ENCODE measurements around the gene CEMIP. TPM values are rescaled to one million over a fixed set of nuclear protein-coding genes. Genes with fewer than 3 reads are reported as not detected.

Gene CEMIP
- total and polyA plus RNA-seq, 3 experiments from 2014 or later, result not detected

DNA sequence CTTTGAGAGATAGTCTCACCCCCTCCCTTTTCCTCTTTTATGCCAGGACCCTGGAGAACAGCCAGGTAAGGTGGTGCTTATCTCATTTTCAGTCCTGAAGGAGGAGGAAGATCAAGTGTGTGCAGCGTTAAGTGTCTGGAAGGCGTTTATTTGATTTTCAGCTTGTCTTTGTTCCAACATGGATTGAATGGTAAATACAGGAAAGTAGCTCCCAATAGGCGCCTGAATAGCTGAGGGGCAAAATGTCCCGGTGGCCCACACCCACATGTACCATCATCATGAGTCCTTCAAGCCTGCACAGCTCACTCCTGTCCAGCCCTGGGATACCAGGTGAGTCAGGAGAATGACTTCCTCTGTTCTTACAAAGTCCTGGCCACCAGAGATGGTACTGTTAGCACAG, 73.5 kb downstream of the CEMIP start:
- no peak overlapping the region for H3K27ac ChIP-seq (ENCODE audit: low read depth, low read length)
- H3K36me3 Mint-ChIP-seq, result no peaks in the 10 kb centered on the region
- DNase-seq, result no peak
- peaks cover 17 to 39% of the 10 kb centered on the region in 2 donors for H3K27me3 Mint-ChIP-seq
- H3K4me1 Mint-ChIP-seq, result peaks cover 4 to 16% (median 15%) of the 10 kb centered on the region in 3 donors
- H3K27ac Mint-ChIP-seq, result no peak overlapping the region
- peaks cover 0 to 4% (median 0%) of the 10 kb centered on the region in 5 donors for H3K9me3 Mint-ChIP-seq
- no peaks in the 10 kb centered on the region for H3K9me3 ChIP-seq (ENCODE audit: low read length)
- H3K4me1 ChIP-seq (ENCODE audit: insufficient read depth, low read length), result peaks cover 12% of the 10 kb centered on the region
- H3K36me3 ChIP-seq (ENCODE audit: insufficient read depth, low read length), result no peaks in the 10 kb centered on the region
- CTCF ChIA-PET, result no interaction called here
- POLR2A ChIA-PET, result no interaction called here
- no peak overlapping the region for H3K4me3 ChIP-seq (ENCODE audit: low read length)
- peaks cover 4% of the 10 kb centered on the region for H3K27me3 ChIP-seq (ENCODE audit: insufficient read depth, low read length, poor library complexity, severe bottlenecking)
- H3K4me3 Mint-ChIP-seq, result no peak overlapping the region

DNA sequence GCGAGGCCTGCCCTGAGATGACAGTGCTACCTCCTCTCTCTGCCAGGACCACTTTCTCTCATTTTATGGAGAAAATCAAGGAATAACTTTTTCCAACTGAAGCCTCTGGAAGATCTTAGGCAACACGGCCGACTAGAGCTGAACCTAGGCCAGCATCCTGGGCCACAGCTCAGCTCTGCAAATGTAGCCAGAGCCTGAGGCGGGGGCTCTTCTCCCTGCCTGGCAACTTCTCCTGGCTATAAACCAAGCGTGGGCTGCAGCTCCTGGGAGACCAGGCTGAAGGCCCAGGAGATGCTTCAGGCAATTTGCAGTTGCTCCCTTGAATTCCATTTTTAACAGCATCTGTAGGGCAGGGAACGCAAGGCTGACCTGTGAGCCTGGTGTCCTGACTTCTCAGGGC, 74.9 kb downstream of the CEMIP start:
- no peak overlapping the region for H3K27ac ChIP-seq (ENCODE audit: low read depth, low read length)
- no peaks in the 10 kb centered on the region for H3K36me3 Mint-ChIP-seq
- POLR2A ChIA-PET, result no interaction called here
- peaks cover 0 to 4% (median 0%) of the 10 kb centered on the region in 5 donors for H3K9me3 Mint-ChIP-seq
- peaks cover 12% of the 10 kb centered on the region for H3K4me1 ChIP-seq (ENCODE audit: insufficient read depth, low read length)
- H3K4me3 Mint-ChIP-seq, result no peak overlapping the region
- no peak overlapping the region for H3K27ac Mint-ChIP-seq
- H3K36me3 ChIP-seq (ENCODE audit: insufficient read depth, low read length), result no peaks in the 10 kb centered on the region
- DNase-seq, result no peak
- H3K9me3 ChIP-seq (ENCODE audit: low read length), result no peaks in the 10 kb centered on the region
- H3K4me1 Mint-ChIP-seq, result peaks cover 4 to 20% (median 15%) of the 10 kb centered on the region in 3 donors
- H3K4me3 ChIP-seq (ENCODE audit: low read length), result no peak overlapping the region
- CTCF ChIA-PET, result no interaction called here
- H3K27me3 ChIP-seq (ENCODE audit: insufficient read depth, low read length, poor library complexity, severe bottlenecking), result peaks cover 4% of the 10 kb centered on the region
- peaks cover 15 to 37% of the 10 kb centered on the region in 2 donors for H3K27me3 Mint-ChIP-seq

DNA sequence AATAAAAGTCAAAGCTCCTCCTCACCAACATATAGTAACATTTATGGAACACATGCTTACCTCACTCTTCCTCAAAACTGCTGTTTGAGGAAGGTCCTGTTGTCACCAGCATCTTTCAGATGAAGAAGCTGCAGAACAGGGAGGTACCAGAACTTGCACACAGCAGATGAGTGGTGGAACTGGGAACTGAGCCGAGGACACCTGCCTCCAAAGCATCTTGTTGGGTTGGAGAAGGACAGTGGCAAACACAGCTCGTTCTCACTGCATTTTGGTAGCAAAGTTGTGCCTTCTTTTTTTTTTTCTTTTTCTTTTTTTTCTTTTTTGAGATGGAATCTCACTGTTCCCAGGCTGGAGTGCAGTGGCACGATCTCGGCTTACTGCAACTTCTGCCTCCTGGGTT, 76.0 kb downstream of the CEMIP start:
- Mint-ChIP-seq H3K4me1 (peaks cover 4 to 20% (median 15%) of the 10 kb centered on the region in 3 donors), H3K27ac (no peak overlapping the region), H3K27me3 (peaks cover 9 to 27% of the 10 kb centered on the region in 2 donors), H3K9me3 (no peaks in the 10 kb centered on the region), H3K4me3 (no peak overlapping the region), H3K36me3 (no peaks in the 10 kb centered on the region)
- DNase-seq, result no peak
- ChIA-PET CTCF (no interaction called here), POLR2A (no interaction called here)
- Histone ChIP-seq H3K4me3 (ENCODE audit: low read length) (no peak overlapping the region), H3K27me3 (ENCODE audit: insufficient read depth, low read length, poor library complexity, severe bottlenecking) (no peaks in the 10 kb centered on the region), H3K36me3 (ENCODE audit: insufficient read depth, low read length) (no peaks in the 10 kb centered on the region), H3K9me3 (ENCODE audit: low read length) (no peaks in the 10 kb centered on the region), H3K27ac (ENCODE audit: low read depth, low read length) (no peak overlapping the region), H3K4me1 (ENCODE audit: insufficient read depth, low read length) (peaks cover 12% of the 10 kb centered on the region)

DNA sequence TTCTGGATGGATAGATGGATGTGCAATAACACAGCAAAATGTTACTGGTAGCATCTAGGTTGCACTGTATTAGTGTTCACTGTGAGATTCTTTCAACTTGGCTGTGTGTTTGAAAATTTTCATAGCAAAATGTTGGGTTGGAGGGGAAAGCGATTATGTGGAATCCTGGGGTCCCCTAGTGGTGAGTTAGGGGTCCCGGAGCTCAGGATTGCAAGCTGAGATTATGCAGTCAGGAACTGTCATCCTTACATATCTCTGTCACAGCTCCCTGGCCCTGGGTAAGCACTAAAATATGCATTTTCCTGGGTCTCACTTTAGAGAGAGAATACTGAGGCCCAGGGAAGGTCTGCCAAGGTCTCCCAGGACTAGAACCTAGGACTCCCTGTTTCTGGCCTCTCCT, 77.2 kb downstream of the CEMIP start:
- Mint-ChIP-seq H3K9me3 (no peaks in the 10 kb centered on the region), H3K4me3 (no peak overlapping the region), H3K4me1 (peaks cover 4 to 20% (median 15%) of the 10 kb centered on the region in 3 donors), H3K36me3 (no peaks in the 10 kb centered on the region), H3K27ac (no peak overlapping the region), H3K27me3 (peaks cover 3 to 19% of the 10 kb centered on the region in 2 donors)
- no peak overlapping the region for H3K27ac ChIP-seq (ENCODE audit: low read depth, low read length)
- H3K4me1 ChIP-seq (ENCODE audit: insufficient read depth, low read length), result peaks cover 12% of the 10 kb centered on the region
- no peak for DNase-seq
- ChIA-PET CTCF (no interaction called here), POLR2A (no interaction called here)
- H3K36me3 ChIP-seq (ENCODE audit: insufficient read depth, low read length), result no peaks in the 10 kb centered on the region
- H3K9me3 ChIP-seq (ENCODE audit: low read length), result no peaks in the 10 kb centered on the region
- H3K27me3 ChIP-seq (ENCODE audit: insufficient read depth, low read length, poor library complexity, severe bottlenecking), result no peaks in the 10 kb centered on the region
- H3K4me3 ChIP-seq (ENCODE audit: low read length), result no peak overlapping the region

DNA sequence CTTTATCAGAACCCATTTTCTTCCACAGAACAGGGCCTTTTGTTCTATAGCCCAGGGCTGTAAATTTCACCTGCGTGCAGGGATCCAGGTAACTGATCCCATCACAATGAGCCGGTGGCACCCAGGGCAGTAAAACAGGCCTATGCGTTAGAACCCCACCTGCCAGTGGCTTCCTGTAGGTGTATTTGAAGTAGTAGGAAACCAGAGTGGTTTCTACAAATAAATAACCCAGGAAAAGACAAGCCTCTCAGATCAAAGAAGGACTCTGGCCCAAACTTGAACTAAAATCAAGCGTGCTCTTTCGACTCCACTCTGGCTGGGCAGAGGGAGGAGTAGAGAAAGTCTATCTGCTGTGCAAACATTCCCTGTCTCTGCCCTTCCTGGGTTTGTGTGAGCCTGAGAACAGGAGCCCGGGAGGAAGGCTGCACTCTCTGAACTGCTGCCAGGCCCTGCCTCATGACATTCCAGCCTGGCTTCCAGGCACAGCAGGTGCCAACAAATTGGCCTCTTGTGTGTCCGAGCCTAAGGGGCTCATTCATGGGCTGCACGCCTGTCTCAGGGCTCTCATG, 77.7 kb downstream of the CEMIP start:
- H3K4me1 Mint-ChIP-seq, result peaks cover 4 to 20% (median 15%) of the 10 kb centered on the region in 3 donors
- H3K4me3 Mint-ChIP-seq, result no peak overlapping the region
- no peak overlapping the region for H3K27ac ChIP-seq (ENCODE audit: low read depth, low read length)
- no peak overlapping the region for H3K4me3 ChIP-seq (ENCODE audit: low read length)
- ChIA-PET CTCF (no interaction called here), POLR2A (no interaction called here)
- no peaks in the 10 kb centered on the region for H3K9me3 ChIP-seq (ENCODE audit: low read length)
- no peaks in the 10 kb centered on the region for H3K27me3 ChIP-seq (ENCODE audit: insufficient read depth, low read length, poor library complexity, severe bottlenecking)
- DNase-seq, result no peak
- H3K4me1 ChIP-seq (ENCODE audit: insufficient read depth, low read length), result peaks cover 12% of the 10 kb centered on the region
- no peaks in the 10 kb centered on the region for H3K9me3 Mint-ChIP-seq
- H3K27ac Mint-ChIP-seq, result no peak overlapping the region
- peaks cover 3 to 14% of the 10 kb centered on the region in 2 donors for H3K27me3 Mint-ChIP-seq
- H3K36me3 ChIP-seq (ENCODE audit: insufficient read depth, low read length), result no peaks in the 10 kb centered on the region
- H3K36me3 Mint-ChIP-seq, result no peaks in the 10 kb centered on the region

GRCh38 chr15:80861731-80862170, 82.6 kb downstream of the CEMIP start:
- no peak overlapping the region for H3K27ac ChIP-seq (ENCODE audit: low read depth, low read length)
- H3K27me3 ChIP-seq (ENCODE audit: insufficient read depth, low read length, poor library complexity, severe bottlenecking), result no peaks in the 10 kb centered on the region
- no peak for DNase-seq
- ChIA-PET CTCF (no interaction called here), POLR2A (no interaction called here)
- H3K4me1 Mint-ChIP-seq, result peaks cover 4 to 12% (median 6%) of the 10 kb centered on the region in 3 donors
- peaks cover 7% of the 10 kb centered on the region for H3K4me1 ChIP-seq (ENCODE audit: insufficient read depth, low read length)
- no peak overlapping the region for H3K4me3 Mint-ChIP-seq
- no peaks in the 10 kb centered on the region for H3K9me3 Mint-ChIP-seq
- no peak overlapping the region for H3K4me3 ChIP-seq (ENCODE audit: low read length)
- peaks cover 0 to 4% of the 10 kb centered on the region in 2 donors for H3K27me3 Mint-ChIP-seq
- no peak overlapping the region for H3K27ac Mint-ChIP-seq
- no peaks in the 10 kb centered on the region for H3K36me3 ChIP-seq (ENCODE audit: insufficient read depth, low read length)
- H3K9me3 ChIP-seq (ENCODE audit: low read length), result no peaks in the 10 kb centered on the region
- H3K36me3 Mint-ChIP-seq, result no peaks in the 10 kb centered on the region

DNA sequence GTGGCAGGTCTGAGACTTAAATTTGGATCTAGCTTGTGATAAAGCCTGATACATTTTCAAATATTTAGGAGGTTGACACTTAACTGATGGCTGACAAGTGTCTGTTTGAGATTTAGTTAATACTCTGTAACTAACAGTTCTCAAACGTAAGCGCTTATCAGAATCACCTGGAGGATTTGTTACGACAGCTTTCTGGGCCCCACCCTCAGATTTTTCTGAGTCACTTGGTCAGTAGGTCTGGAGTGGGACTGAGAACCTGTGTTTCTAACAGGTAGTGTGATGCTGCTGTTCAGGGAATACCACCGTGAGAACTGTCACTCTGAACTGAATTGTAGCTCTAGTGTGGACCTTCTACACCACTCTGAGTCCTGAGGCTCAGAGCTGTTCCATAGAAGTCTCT, 85.5 kb downstream of the CEMIP start:
- Histone ChIP-seq H3K9me3 (ENCODE audit: low read length) (no peaks in the 10 kb centered on the region), H3K4me1 (ENCODE audit: insufficient read depth, low read length) (no peaks in the 10 kb centered on the region), H3K4me3 (ENCODE audit: low read length) (no peak overlapping the region), H3K27ac (ENCODE audit: low read depth, low read length) (no peak overlapping the region), H3K27me3 (ENCODE audit: insufficient read depth, low read length, poor library complexity, severe bottlenecking) (no peaks in the 10 kb centered on the region), H3K36me3 (ENCODE audit: insufficient read depth, low read length) (no peaks in the 10 kb centered on the region)
- ChIA-PET POLR2A (no interaction called here), CTCF (interaction anchor here (0.6 kb wide), 1 partner anchor 110 kb away, joined by 3 read pairs; no protein-coding TSS in a partner anchor)
- Mint-ChIP-seq H3K4me1 (no peaks in the 10 kb centered on the region), H3K27me3 (no peaks in the 10 kb centered on the region), H3K27ac (no peak overlapping the region), H3K9me3 (no peaks in the 10 kb centered on the region), H3K4me3 (no peak overlapping the region), H3K36me3 (no peaks in the 10 kb centered on the region)
- no peak for DNase-seq

DNA sequence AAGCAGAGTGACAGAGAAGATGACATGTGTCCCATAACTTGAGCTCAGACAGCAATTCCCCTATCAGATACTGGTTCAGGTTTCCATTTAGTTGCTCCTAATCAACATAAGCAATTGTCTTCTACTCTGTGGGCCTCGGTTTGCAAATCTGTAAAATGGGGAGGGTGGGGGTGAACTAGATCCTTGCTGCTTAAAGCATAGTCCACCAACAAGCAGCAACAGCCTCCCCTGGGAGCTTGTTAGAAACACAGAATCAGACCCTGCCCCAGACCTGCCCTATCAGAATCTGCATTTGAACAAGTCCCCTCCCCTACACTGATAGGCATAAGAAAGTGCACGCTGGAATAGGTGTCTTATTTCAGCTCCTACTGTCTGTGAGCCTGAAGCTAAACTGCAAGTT, 87.8 kb downstream of the CEMIP start:
- CTCF ChIA-PET, result no interaction called here
- H3K27ac ChIP-seq (ENCODE audit: low read depth, low read length), result no peak overlapping the region

More for the DNA sequence above, 87.8 kb downstream of the CEMIP start:
- POLR2A ChIA-PET, result no interaction called here
- no peaks in the 10 kb centered on the region for H3K27me3 ChIP-seq (ENCODE audit: insufficient read depth, low read length, poor library complexity, severe bottlenecking)
- no peak overlapping the region for H3K4me3 Mint-ChIP-seq
- no peaks in the 10 kb centered on the region for H3K36me3 Mint-ChIP-seq
- no peaks in the 10 kb centered on the region for H3K27me3 Mint-ChIP-seq
- no peak overlapping the region for H3K27ac Mint-ChIP-seq
- H3K36me3 ChIP-seq (ENCODE audit: insufficient read depth, low read length), result no peaks in the 10 kb centered on the region
- no peaks in the 10 kb centered on the region for H3K9me3 Mint-ChIP-seq
- H3K4me1 Mint-ChIP-seq, result no peaks in the 10 kb centered on the region
- DNase-seq, result no peak
- H3K9me3 ChIP-seq (ENCODE audit: low read length), result no peaks in the 10 kb centered on the region
- no peak overlapping the region for H3K4me3 ChIP-seq (ENCODE audit: low read length)
- H3K4me1 ChIP-seq (ENCODE audit: insufficient read depth, low read length), result no peaks in the 10 kb centered on the region

All from CD8-positive, alpha-beta memory T cell (primary cell).